Endothelial cell of umbilical vein (primary cell): ENCODE data around the gene MPG. TPM values are rescaled to one million over a fixed set of nuclear protein-coding genes. Genes with fewer than 3 reads are reported as not detected.

ENCODE experiments used
- BruUV-seq: library from RNA; stranded (reverse); fragments of 400-500 nt; replicated peaks from 2 replicates; lab custom pipeline; 2021; lab: Mats Ljungman, UMichigan
- CTCF ChIA-PET: fragments of 300-600, 350-600 bp; sonication (Branson Sonifier 250); formaldehyde crosslinking; loops from one replicate; lab custom pipeline; 2021; ENCODE audit warnings: antibody characterized with exemption, inconsistent platforms; lab: Charles Lee
- POLR2A ChIA-PET: fragments of 300-600, 350-600 bp; sonication (Branson Sonifier 250); formaldehyde crosslinking; loops from one replicate; lab custom pipeline; 2021; ENCODE audit warnings: antibody characterized with exemption, inconsistent platforms; lab: Charles Lee
- DNase-seq: peaks from one replicate; pipeline ENCODE4 v3.0.0-alpha.2; 2011; ENCODE audit warnings: low read depth, low spot score
- FAIRE-seq: peaks from 2 replicates; lab custom pipeline; 2011; peaks lifted over from hg19 to GRCh38; lab: Jason Lieb, UNC
- H2AFZ ChIP-seq: 2 replicates; pipeline ENCODE4 v1.6.0; 2012; ENCODE audit warnings: low read depth, low read length, control low read depth, inconsistent platforms
- H3K27ac ChIP-seq: 2 replicates; pipeline ENCODE4 v1.5.1; 2011; ENCODE audit warnings: low read depth, mild to moderate bottlenecking, control low read depth, low read length, moderate library complexity; ENCODE audit not compliant: insufficient read depth
- H3K27me3 ChIP-seq, 2 experiments: 2 replicates each; pipeline versions ENCODE4 v1.6.0 to v1.6.1; 2011; ENCODE audit warnings: low read length in 2 of 2, mixed read lengths in 1 of 2; ENCODE audit not compliant: control insufficient read depth in 2 of 2, insufficient read depth in 2 of 2
- H3K36me3 ChIP-seq, 2 experiments: 2 replicates in 1 of 2; 3 replicates in 1 of 2; pipeline ENCODE4 v1.5.1; 2011; ENCODE audit warnings: low read length in 2 of 2, mild to moderate bottlenecking in 1 of 2, moderate library complexity in 1 of 2; ENCODE audit not compliant: control insufficient read depth in 2 of 2, insufficient read depth in 2 of 2; ENCODE audit errors: extremely low read depth in 1 of 2
- H3K4me1 ChIP-seq: 3 replicates; pipeline ENCODE4 v1.5.1; 2011; ENCODE audit warnings: mild to moderate bottlenecking, low read length; ENCODE audit not compliant: control insufficient read depth, insufficient read depth; ENCODE audit errors: extremely low read depth
- H3K4me2 ChIP-seq: 2 replicates; pipeline ENCODE4 v1.6.1; 2011; ENCODE audit warnings: low read length, control low read depth, mixed read lengths; ENCODE audit not compliant: insufficient read depth
- H3K4me3 ChIP-seq, 3 experiments: fragments of 200-600 bp in 1 of 3; sonication (generic), shearing (Covaris generic) in 1 of 3; replicated peaks in 1 of 3; 2 replicates each; pipeline ENCODE4 v1.5.1; 2011 to 2016; ENCODE audit warnings: control low read depth in 3 of 3, low read length in 3 of 3, mild to moderate bottlenecking in 2 of 3, inconsistent platforms in 1 of 3, low read depth in 1 of 3, moderate library complexity in 1 of 3; ENCODE audit not compliant: insufficient read depth in 1 of 3
- H3K79me2 ChIP-seq: 2 replicates; pipeline ENCODE4 v1.6.0; 2012; ENCODE audit warnings: low read length, inconsistent platforms; ENCODE audit not compliant: control insufficient read depth, insufficient read depth
- H3K9ac ChIP-seq: replicated peaks from 2 replicates; pipeline ENCODE3; 2011; ENCODE audit warnings: low read length, control low read depth; ENCODE audit not compliant: insufficient read depth; ENCODE audit errors: extremely low read depth
- H3K9me1 ChIP-seq: replicated peaks from 3 replicates; pipeline ENCODE4 v1.6.0; 2011; ENCODE audit warnings: mild to moderate bottlenecking, low read length; ENCODE audit not compliant: control insufficient read depth, insufficient read depth; ENCODE audit errors: extremely low read depth
- H3K9me3 ChIP-seq: replicated peaks from 2 replicates; pipeline ENCODE4 v1.5.1; 2012; ENCODE audit warnings: low read length, inconsistent platforms; ENCODE audit not compliant: control insufficient read depth, insufficient read depth
- H4K20me1 ChIP-seq: replicated peaks from 2 replicates; pipeline ENCODE3; 2011; ENCODE audit warnings: mild to moderate bottlenecking, low read length; ENCODE audit not compliant: control insufficient read depth, insufficient read depth; ENCODE audit errors: extremely low read depth
- CTCF ChIP-seq, 2 donors: IDR thresholded peaks; 1 replicate in 1 of 2; 2 replicates in 1 of 2; pipeline ENCODE4 v1.5.1; 2011; ENCODE audit warnings: low read length in 2 of 2, mild to moderate bottlenecking in 2 of 2, moderate library complexity in 2 of 2, control low read depth in 1 of 2, inconsistent platforms in 1 of 2, low read depth in 1 of 2; ENCODE audit not compliant: insufficient read depth in 1 of 2; ENCODE audit errors: extremely low read depth in 1 of 2
- EZH2 ChIP-seq: IDR thresholded peaks from 2 replicates; pipeline ENCODE4 v1.6.1; 2012; ENCODE audit warnings: borderline replicate concordance, low read depth, mild to moderate bottlenecking, moderate library complexity, low read length, inconsistent platforms; ENCODE audit not compliant: severe bottlenecking
- FOS ChIP-seq: IDR thresholded peaks from 2 replicates; pipeline ENCODE4 v1.6.1; 2011; ENCODE audit warnings: mild to moderate bottlenecking, low read length, moderate library complexity, borderline replicate concordance; ENCODE audit not compliant: insufficient read depth
- GATA2 ChIP-seq: IDR thresholded peaks from 2 replicates; pipeline ENCODE4 v1.7.0; 2011; ENCODE audit warnings: low read depth, mild to moderate bottlenecking, moderate library complexity, mixed read lengths, low read length; ENCODE audit not compliant: insufficient read length, insufficient read depth
- JUN ChIP-seq: IDR thresholded peaks from 2 replicates; pipeline ENCODE4 v1.6.1; 2011; ENCODE audit warnings: borderline replicate concordance, low read depth; ENCODE audit not compliant: insufficient read length, insufficient read depth
- MAX ChIP-seq: IDR thresholded peaks from 2 replicates; pipeline ENCODE4 v1.6.1; 2011; ENCODE audit not compliant: insufficient read depth, insufficient read length
- MYC ChIP-seq: IDR thresholded peaks from one replicate; pipeline ENCODE4 v1.6.1; 2011; ENCODE audit warnings: mild to moderate bottlenecking, low read depth, low read length
- POLR2A ChIP-seq: IDR thresholded peaks from 2 replicates; pipeline ENCODE4 v1.6.1; 2012; ENCODE audit warnings: low read depth, mild to moderate bottlenecking, control low read depth, low read length
- POLR2AphosphoS5 ChIP-seq: IDR thresholded peaks from 2 replicates; pipeline ENCODE4 v1.6.1; 2012; ENCODE audit warnings: low read depth, mild to moderate bottlenecking, control low read depth, low read length, moderate library complexity; ENCODE audit not compliant: insufficient read depth
- dilution Hi-C: fragments of 300-500 bp; cut with MboI; formaldehyde crosslinking; loops from one replicate; pipeline ENCODE4 v1.15.0; 2019; ENCODE audit warnings: low sequenced_read_pairs; ENCODE audit not compliant: extremely low pct_ligation_motif_present
- intact Hi-C: fragments of 100-400 bp; cut with micrococcal nuclease; formaldehyde crosslinking; loops from one replicate; pipeline ENCODE4 v1.10.0; 2022
- polyA plus RNA-seq, 4 experiments: library from polyadenylated mRNA; depleted of rRNA in 3 of 4; stranded (reverse) in 3 of 4; unstranded in 1 of 4; fragments of >200 nt; gene quantifications; 2 replicates each; pipeline versions ENCODE4 v1.2.1 to v1.2.3, GENCODE V29; 2011 to 2012; ENCODE audit warnings: missing spikeins in 1 of 4
- total RNA-seq: library from RNA; stranded (reverse); gene quantifications from 2 replicates; pipeline ENCODE4 v1.2.3, GENCODE V29; 2021

The MPG gene
- total and polyA plus RNA-seq, 2 donors (not counting 3 experiments of a cell fraction or from before 2014, with no cell fraction given): 70.5 to 140 TPM

- Histone ChIP-seq H3K9me1 (no peaks in the 10 kb centered on the region), H3K79me2 (no peaks in the 10 kb centered on the region), H4K20me1 (no peaks in the 10 kb centered on the region), H3K9me3 (no peaks in the 10 kb centered on the region), H3K27me3 (no peaks in the 10 kb centered on the region), H3K9ac (no peak overlapping the region), H3K4me1 (no peaks in the 10 kb centered on the region), H3K27ac (no peak overlapping the region), H3K4me3 (no peak overlapping the region), H3K36me3 (peaks cover 0 to 7% of the 10 kb centered on the region in 2 experiments), H2AFZ (no peak overlapping the region), H3K4me2 (no peak overlapping the region)
- TF ChIP-seq JUN: no peak
- no peak for TF ChIP-seq CTCF (IDR thresholded peaks at IDR 0.05; ENCODE audit: extremely low read depth in 1 of 2, insufficient read depth in 1 of 2, low read depth in 1 of 2, low read length in 2 of 2)
- TF ChIP-seq FOS: no peak
- no peak for TF ChIP-seq MAX
- no peak for TF ChIP-seq GATA2
- no peak for TF ChIP-seq MYC
- no peak for TF ChIP-seq EZH2
- no peak for TF ChIP-seq POLR2AphosphoS5
- TF ChIP-seq POLR2A: no peak
- dilution Hi-C loops (no loop called here), intact Hi-C loops (no loop called here)
- no peak for DNase-seq
- no peak for FAIRE-seq
- POLR2A ChIA-PET: no interaction called here
- CTCF ChIA-PET: interaction anchor here (0.6 to 4.0 kb wide), 6 partner anchors 10 to 243 kb away, joined by 3 to 34 read pairs (median 8); partner anchors contain the start of genes HBQ1 and NPRL3
- no TSS peak for BruUV-seq
These were observed 41.3 kb downstream of the MPG start for GRCh38 chr16:119295-119694.
